ENCODE measurements around the gene DDX18.
"Not testable (repeated sequence)": the region's sequence is repeated elsewhere in the genome, so short reads cannot be mapped to it uniquely, and the experiment has no call there.

DDX18 gene

DNA sequence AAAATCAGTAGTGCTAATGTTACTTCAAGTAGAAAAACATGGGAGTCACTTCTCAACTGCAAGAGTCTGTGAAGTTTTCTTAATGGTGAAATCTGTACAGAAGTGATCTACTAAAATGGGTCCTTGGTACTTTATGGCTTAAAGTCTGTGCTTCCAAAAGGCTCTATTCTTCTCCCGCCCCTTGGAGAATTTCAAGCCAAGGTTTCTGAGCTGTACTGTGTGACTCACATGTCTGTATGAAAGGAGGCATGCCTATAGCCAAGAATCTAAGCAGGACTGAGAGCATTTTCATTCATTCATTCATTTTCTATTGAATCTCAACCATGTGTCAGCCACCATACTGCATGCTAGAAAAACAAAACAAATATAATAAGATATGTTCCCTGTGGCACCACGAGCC is 19.8 kb upstream of the DDX18 start:
- TF ChIP-seq, protein P1, sequence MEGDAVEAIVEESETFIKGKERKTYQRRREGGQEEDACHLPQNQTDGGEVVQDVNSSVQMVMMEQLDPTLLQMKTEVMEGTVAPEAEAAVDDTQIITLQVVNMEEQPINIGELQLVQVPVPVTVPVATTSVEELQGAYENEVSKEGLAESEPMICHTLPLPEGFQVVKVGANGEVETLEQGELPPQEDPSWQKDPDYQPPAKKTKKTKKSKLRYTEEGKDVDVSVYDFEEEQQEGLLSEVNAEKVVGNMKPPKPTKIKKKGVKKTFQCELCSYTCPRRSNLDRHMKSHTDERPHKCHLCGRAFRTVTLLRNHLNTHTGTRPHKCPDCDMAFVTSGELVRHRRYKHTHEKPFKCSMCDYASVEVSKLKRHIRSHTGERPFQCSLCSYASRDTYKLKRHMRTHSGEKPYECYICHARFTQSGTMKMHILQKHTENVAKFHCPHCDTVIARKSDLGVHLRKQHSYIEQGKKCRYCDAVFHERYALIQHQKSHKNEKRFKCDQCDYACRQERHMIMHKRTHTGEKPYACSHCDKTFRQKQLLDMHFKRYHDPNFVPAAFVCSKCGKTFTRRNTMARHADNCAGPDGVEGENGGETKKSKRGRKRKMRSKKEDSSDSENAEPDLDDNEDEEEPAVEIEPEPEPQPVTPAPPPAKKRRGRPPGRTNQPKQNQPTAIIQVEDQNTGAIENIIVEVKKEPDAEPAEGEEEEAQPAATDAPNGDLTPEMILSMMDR (IDR thresholded peaks at IDR 0.05) = no peak
- H3K79me2 ChIP-seq = no peaks in the 10 kb centered on the region
- no peak overlapping the region for H3K9ac ChIP-seq
- H3K4me2 ChIP-seq (ENCODE audit: low read length) = no peak overlapping the region
- H3K4me3 ChIP-seq (ENCODE audit: low read depth, low read length) = no peak overlapping the region
- H3K36me3 ChIP-seq (ENCODE audit: control insufficient read depth, insufficient read depth, low read length) = no peaks in the 10 kb centered on the region
- H3K4me1 ChIP-seq = no peaks in the 10 kb centered on the region
- no peaks in the 10 kb centered on the region for H3K9me3 ChIP-seq (ENCODE audit: control insufficient read depth, low read length)
- no peaks in the 10 kb centered on the region for H3K27me3 ChIP-seq (ENCODE audit: control insufficient read depth, insufficient read depth, low read length)
- H3K27ac ChIP-seq = no peak overlapping the region
- H2AFZ ChIP-seq = no peak overlapping the region

DNA sequence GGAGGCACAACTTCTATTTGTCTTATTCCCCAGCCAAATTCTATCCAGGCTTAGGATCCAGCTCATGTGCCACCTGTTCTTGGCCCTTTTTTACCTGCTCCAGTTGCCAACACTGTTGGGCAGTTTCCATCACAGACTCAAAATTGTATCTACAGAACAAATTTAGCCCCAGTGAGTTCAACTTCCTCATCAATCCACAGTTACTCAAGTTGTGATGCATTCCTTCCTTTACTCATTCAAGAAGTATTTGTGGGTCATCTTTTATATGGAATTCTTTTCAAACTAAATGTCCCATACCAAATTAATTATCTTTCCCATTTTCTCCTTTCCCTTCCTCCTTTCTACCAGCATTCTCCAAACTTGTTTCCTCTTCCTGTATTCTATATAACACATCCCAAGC is 12.7 kb upstream of the DDX18 start:
- TF ChIP-seq, protein P1 (IDR thresholded peaks at IDR 0.05) = no peak
- Histone ChIP-seq H3K27me3 (ENCODE audit: control insufficient read depth, insufficient read depth, low read length) (no peaks in the 10 kb centered on the region), H3K9me3 (ENCODE audit: control insufficient read depth, low read length) (no peaks in the 10 kb centered on the region), H3K27ac (no peak overlapping the region), H3K4me1 (no peaks in the 10 kb centered on the region), H2AFZ (no peak overlapping the region), H3K9ac (no peak overlapping the region), H3K36me3 (ENCODE audit: control insufficient read depth, insufficient read depth, low read length) (no peaks in the 10 kb centered on the region), H3K79me2 (no peaks in the 10 kb centered on the region), H3K4me3 (ENCODE audit: low read depth, low read length) (no peak overlapping the region), H3K4me2 (ENCODE audit: low read length) (no peak overlapping the region)

DNA sequence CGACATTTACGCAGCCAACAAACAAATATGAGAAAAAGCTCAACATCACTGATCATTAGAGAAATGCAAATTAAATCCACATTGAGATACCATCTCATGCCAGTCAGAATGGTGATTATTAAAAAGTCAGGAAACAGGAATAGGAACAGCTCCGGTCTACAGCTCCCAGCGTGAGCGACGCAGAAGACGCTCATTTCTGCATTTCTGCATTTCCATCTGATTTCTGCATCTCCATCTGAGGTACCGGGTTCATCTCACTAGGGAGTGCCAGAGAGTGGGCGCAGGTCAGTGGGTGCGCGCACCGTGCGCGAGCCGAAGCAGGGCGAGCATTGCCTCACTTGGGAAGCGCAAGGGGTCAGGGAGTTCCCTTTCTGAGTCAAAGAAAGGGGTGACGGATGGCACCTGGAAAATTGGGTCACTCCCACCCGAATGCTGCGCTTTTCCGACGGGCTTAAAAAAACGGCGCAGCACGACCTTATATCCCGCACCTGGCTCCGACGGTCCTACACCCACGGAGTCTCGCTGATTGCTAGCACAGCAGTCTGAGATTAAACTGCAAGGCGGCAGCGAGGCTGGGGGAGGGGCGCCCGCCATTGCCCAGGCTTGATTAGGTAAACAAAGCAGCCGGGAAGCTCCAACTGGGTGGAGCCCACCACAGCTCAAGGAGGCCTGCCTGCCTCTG is 10.7 kb upstream of the DDX18 start:
- not testable (repeated sequence) for H3K4me2 ChIP-seq (ENCODE audit: low read length); H3K4me3 ChIP-seq (ENCODE audit: low read depth, low read length); H3K27ac ChIP-seq; H3K27me3 ChIP-seq (ENCODE audit: control insufficient read depth, insufficient read depth, low read length); H3K9ac ChIP-seq; H3K4me1 ChIP-seq; H3K9me3 ChIP-seq (ENCODE audit: control insufficient read depth, low read length); H3K36me3 ChIP-seq (ENCODE audit: control insufficient read depth, insufficient read depth, low read length); H3K79me2 ChIP-seq
- peak overlapping the region; percentile 43 for H2AFZ ChIP-seq

DNA sequence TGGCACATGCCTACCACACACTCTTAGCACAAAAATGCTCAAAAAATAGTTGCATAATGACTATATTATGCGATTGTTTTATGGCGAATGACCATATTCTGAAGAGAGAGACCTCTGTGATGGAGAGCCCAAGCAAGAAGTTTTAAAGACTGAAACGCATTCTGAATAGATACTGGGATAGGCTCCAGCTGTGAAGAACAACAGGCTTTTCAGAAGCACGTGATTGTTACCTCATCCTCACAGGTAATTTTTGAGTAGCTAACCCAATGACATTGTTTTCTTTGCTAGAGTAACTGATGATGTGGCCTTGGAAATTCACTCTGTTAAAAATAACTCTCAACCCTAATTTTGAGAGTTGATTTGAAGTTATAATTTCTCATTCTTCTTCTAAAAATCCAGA is 2.0 kb upstream of the DDX18 start:
- H3K4me3 ChIP-seq (ENCODE audit: low read depth, low read length) = no peak overlapping the region
- H3K79me2 ChIP-seq = no peaks in the 10 kb centered on the region
- no peaks in the 10 kb centered on the region for H3K36me3 ChIP-seq (ENCODE audit: control insufficient read depth, insufficient read depth, low read length)
- TF ChIP-seq, protein P1 (IDR thresholded peaks at IDR 0.05) = no peak
- no peak overlapping the region for H3K27ac ChIP-seq
- H2AFZ ChIP-seq = no peak overlapping the region
- H3K27me3 ChIP-seq (ENCODE audit: control insufficient read depth, insufficient read depth, low read length) = no peaks in the 10 kb centered on the region
- H3K9me3 ChIP-seq (ENCODE audit: control insufficient read depth, low read length) = no peaks in the 10 kb centered on the region
- no peak overlapping the region for H3K4me2 ChIP-seq (ENCODE audit: low read length)
- peaks cover 9% of the 10 kb centered on the region for H3K4me1 ChIP-seq
- H3K9ac ChIP-seq = no peak overlapping the region

DNA sequence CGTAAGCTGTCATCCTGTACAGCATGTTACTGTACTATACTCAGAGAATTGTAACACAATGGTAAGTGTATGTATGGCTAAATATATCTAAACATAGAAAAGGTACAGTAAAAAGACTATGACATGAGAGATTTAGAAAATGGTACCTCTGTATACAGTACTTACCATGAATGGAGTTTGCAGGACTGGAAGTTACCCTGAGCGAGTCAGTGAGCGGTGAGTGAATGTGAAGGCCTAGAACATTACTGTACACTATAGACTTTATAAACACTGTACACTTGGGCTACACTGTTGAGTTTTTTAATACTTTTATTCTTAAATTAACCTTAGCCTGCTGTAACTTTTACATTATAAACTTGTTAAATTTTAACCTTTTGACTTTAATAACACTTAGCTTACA is 1.5 kb downstream of the DDX18 start:
- Histone ChIP-seq H3K9ac (no peak overlapping the region), H3K36me3 (ENCODE audit: control insufficient read depth, insufficient read depth, low read length) (no peaks in the 10 kb centered on the region), H3K4me3 (ENCODE audit: low read depth, low read length) (no peak overlapping the region), H3K27me3 (ENCODE audit: control insufficient read depth, insufficient read depth, low read length) (no peaks in the 10 kb centered on the region), H3K27ac (no peak overlapping the region), H3K9me3 (ENCODE audit: control insufficient read depth, low read length) (no peaks in the 10 kb centered on the region), H2AFZ (no peak overlapping the region), H3K4me1 (peaks cover 9% of the 10 kb centered on the region), H3K79me2 (no peaks in the 10 kb centered on the region), H3K4me2 (ENCODE audit: low read length) (peak overlapping the region; percentile 72)
- TF ChIP-seq, protein P1 (IDR thresholded peaks at IDR 0.05) = no peak
